ENCODE results near the gene DAB2.

The DAB2 gene

DNA sequence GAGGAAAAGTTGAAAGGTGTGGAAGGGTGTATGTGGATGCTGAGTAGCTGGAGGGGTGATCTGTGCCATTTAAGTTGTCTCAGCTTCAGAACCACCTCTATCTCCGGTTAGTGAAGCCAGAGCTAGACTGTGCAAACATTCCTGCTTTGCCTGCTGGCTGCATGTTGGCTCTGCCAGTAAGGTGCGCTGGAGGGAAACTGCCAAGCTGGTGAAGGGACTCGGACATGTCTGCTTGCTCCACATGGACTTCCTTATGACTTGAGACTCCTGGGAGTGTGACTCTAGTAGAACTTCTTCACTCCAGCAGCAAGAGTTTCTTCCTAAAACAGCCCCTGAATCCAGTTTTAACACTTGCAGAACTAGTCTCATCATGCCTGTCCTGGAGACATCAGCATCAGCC lies 27.9 kb downstream of the DAB2 start (continued):
- no peak for TF ChIP-seq ZNF449 (tag by site-specific recombination; IDR thresholded peaks at IDR 0.05)
- no peak for TF ChIP-seq ZNF112 (tag by site-specific recombination; IDR thresholded peaks at IDR 0.05)
- no peak for TF ChIP-seq PATZ1 (tag by site-specific recombination; IDR thresholded peaks at IDR 0.05)
- TF ChIP-seq ZIC2 (tag by site-specific recombination; IDR thresholded peaks at IDR 0.05) = no peak
- no peak for TF ChIP-seq ZNF391 (tag by site-specific recombination; IDR thresholded peaks at IDR 0.05; ENCODE audit: borderline replicate concordance, low read depth)

DNA sequence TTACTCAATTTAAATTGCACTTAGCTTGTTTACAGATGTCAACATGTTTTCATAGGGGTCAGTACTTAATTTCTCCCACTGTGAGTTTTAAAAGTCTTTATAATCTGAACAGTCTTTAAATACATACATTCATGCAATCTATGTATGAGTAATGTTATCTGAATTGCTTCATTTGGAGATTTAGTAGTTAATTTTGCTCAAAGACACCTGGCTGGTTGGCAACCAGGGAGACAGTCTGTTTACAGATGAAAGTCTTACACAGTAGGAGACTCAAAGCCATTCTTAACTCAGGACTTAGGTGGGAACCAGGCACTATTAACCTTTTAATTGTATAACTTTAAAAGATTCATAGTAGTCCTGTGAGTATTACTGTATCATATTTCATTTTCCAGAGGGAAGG lies 29.3 kb downstream of the DAB2 start:
- Histone ChIP-seq H3K4me1 (ENCODE audit: control insufficient read depth, insufficient read depth, low read length) (0 out of 2 replicates have a peak, but pooled peaks cover 5% of the 10 kb centered on the region), H3K27ac (ENCODE audit: extremely low read depth, low read depth, low read length) (no peak overlapping the region), H3K4me3 (ENCODE audit: low read depth, low read length) (no peak overlapping the region), H3K36me3 (ENCODE audit: control insufficient read depth in 2 of 2, insufficient read depth in 1 of 2, low read length in 2 of 2) (peaks cover 0 to 17% of the 10 kb centered on the region in 2 experiments; a peak in 2 of 3 replicates), H3K9me3 (ENCODE audit: control insufficient read depth, insufficient read depth, low read depth, low read length) (no peaks in the 10 kb centered on the region)
- CTCF ChIA-PET = interaction anchor here (0.6 to 1.4 kb wide), 5 partner anchors 12 to 124 kb away, joined by 3 to 15 read pairs (median 3); partner anchors contain the start of gene DAB2
- TF ChIP-seq, protein P1, sequence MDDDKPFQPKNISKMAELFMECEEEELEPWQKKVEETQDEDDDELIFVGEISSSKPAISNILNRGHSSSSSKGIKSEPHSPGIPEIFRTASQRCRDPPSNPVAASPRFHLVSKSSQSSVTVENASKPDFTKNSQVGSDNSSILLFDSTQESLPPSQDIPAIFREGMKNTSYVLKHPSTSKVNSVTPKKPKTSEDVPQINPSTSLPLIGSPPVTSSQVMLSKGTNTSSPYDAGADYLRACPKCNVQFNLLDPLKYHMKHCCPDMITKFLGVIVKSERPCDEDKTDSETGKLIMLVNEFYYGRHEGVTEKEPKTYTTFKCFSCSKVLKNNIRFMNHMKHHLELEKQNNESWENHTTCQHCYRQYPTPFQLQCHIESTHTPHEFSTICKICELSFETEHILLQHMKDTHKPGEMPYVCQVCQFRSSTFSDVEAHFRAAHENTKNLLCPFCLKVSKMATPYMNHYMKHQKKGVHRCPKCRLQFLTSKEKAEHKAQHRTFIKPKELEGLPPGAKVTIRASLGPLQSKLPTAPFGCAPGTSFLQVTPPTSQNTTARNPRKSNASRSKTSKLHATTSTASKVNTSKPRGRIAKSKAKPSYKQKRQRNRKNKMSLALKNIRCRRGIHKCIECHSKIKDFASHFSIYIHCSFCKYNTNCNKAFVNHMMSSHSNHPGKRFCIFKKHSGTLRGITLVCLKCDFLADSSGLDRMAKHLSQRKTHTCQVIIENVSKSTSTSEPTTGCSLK (tag by site-specific recombination; IDR thresholded peaks at IDR 0.05) = no peak
- TF ChIP-seq ZNF433 (tag by site-specific recombination; IDR thresholded peaks at IDR 0.05; ENCODE audit: low read depth) (no peak), ZNF707 (tag by site-specific recombination; IDR thresholded peaks at IDR 0.05) (no peak), ZNF174 (tag by site-specific recombination; IDR thresholded peaks at IDR 0.05) (no peak), ZNF664 (tag by site-specific recombination; IDR thresholded peaks at IDR 0.05) (no peak), IKZF3 (tag by site-specific recombination; IDR thresholded peaks at IDR 0.05) (no peak), ZNF701 (tag by site-specific recombination; IDR thresholded peaks at IDR 0.05) (no peak), ZNF211 (tag by site-specific recombination; IDR thresholded peaks at IDR 0.05; ENCODE audit: low read depth) (no peak), PBX3 (CRISPR knock-in tag; IDR thresholded peaks at IDR 0.05) (no peak), ZFHX2 (tag by site-specific recombination; conservative IDR thresholded peaks at IDR 0.05) (no peak), AEBP2 (tag by site-specific recombination; IDR thresholded peaks at IDR 0.05; ENCODE audit: borderline replicate concordance) (no peak), FEZF1 (tag by site-specific recombination; IDR thresholded peaks at IDR 0.05) (no peak), ZNF560 (tag by site-specific recombination; IDR thresholded peaks at IDR 0.05; ENCODE audit: borderline replicate concordance) (no peak), ZNF544 (tag by site-specific recombination; IDR thresholded peaks at IDR 0.05) (no peak), ZNF843 (tag by site-specific recombination; IDR thresholded peaks at IDR 0.05) (no peak), ZNF449 (tag by site-specific recombination; IDR thresholded peaks at IDR 0.05) (no peak), ZNF223 (tag by site-specific recombination; IDR thresholded peaks at IDR 0.05) (no peak), ZNF19 (tag by site-specific recombination; IDR thresholded peaks at IDR 0.05; ENCODE audit: low read depth) (no peak)
- POLR2A ChIA-PET = interaction anchor here (0.7 kb wide), 1 partner anchor 19 kb away, joined by 5 read pairs; no protein-coding TSS in a partner anchor

Data from HEK293 (cell line).